Loucy (cell line): ENCODE measurements around the gene SRPRB.

Experiments
- H2AFZ ChIP-seq: fragments of 200-600 bp; sonication (generic); 2 replicates; pipeline ENCODE4 v1.6.0; 2016; ENCODE audit warnings: antibody characterized with exemption, mild to moderate bottlenecking, low read length, moderate library complexity
- H3F3A ChIP-seq: fragments of 200-600 bp; 2 replicates; pipeline ENCODE4 v1.6.0; 2016; ENCODE audit warnings: antibody characterized with exemption, low read depth, mild to moderate bottlenecking
- H3K27me3 ChIP-seq: fragments of 200-600 bp; sonication (generic); 2 replicates; pipeline ENCODE4 v1.6.1; 2014; ENCODE audit warnings: low read length, mild to moderate bottlenecking; ENCODE audit not compliant: insufficient read depth, poor library complexity, severe bottlenecking
- H3K36me3 ChIP-seq: fragments of 200-600 bp; sonication (generic); 2 replicates; pipeline ENCODE4 v1.6.1; 2016; ENCODE audit warnings: low read length; ENCODE audit not compliant: insufficient read depth
- H3K4me1 ChIP-seq: fragments of 200-600 bp; sonication (generic); 2 replicates; pipeline ENCODE4 v1.5.1; 2014; ENCODE audit warnings: low read length, mild to moderate bottlenecking; ENCODE audit not compliant: insufficient read depth, poor library complexity, severe bottlenecking
- H3K4me2 ChIP-seq: fragments of 200-600 bp; sonication (generic); 2 replicates; pipeline ENCODE4 v1.6.0; 2014; ENCODE audit warnings: antibody characterized with exemption, low read length, low read depth, mild to moderate bottlenecking; ENCODE audit not compliant: poor library complexity, severe bottlenecking
- H3K4me3 ChIP-seq: fragments of 200-600 bp; sonication (generic); 2 replicates; pipeline ENCODE4 v1.5.1; 2014; ENCODE audit warnings: low read length, mild to moderate bottlenecking, mixed read lengths; ENCODE audit not compliant: poor library complexity, severe bottlenecking
- H3K79me2 ChIP-seq: fragments of 200-600 bp; sonication (generic); 2 replicates; pipeline ENCODE4 v1.6.1; 2014; ENCODE audit warnings: low read length; ENCODE audit not compliant: insufficient read depth
- H3K9ac ChIP-seq: fragments of 200-600 bp; sonication (generic); 2 replicates; pipeline ENCODE4 v1.6.0; 2014; ENCODE audit warnings: mild to moderate bottlenecking, low read depth, low read length, moderate library complexity; ENCODE audit not compliant: poor library complexity, severe bottlenecking
- H3K9me2 ChIP-seq: fragments of 200-600 bp; sonication (generic); replicated peaks from 2 replicates; pipeline ENCODE4 v1.6.1; 2016; ENCODE audit warnings: low read depth, low read length, mixed read lengths
- H3K9me3 ChIP-seq: fragments of 200-600 bp; sonication (generic); 2 replicates; pipeline ENCODE4 v1.6.1; 2014; ENCODE audit warnings: mild to moderate bottlenecking, antibody characterized with exemption, low read length, low read depth; ENCODE audit not compliant: insufficient read depth
- H4K20me1 ChIP-seq: fragments of 200-600 bp; sonication (generic); 2 replicates; pipeline ENCODE4 v1.6.0; 2014; ENCODE audit warnings: antibody characterized with exemption, low read length, mild to moderate bottlenecking; ENCODE audit not compliant: insufficient read depth, poor library complexity, severe bottlenecking
- EZH2phosphoT487 ChIP-seq: fragments of 200-600 bp; IDR thresholded peaks from 2 replicates; pipeline ENCODE4 v1.6.1; 2018; ENCODE audit warnings: antibody characterized with exemption, mild to moderate bottlenecking, moderate library complexity, borderline replicate concordance
- TF ChIP-seq, protein P1 (sequence below): fragments of 200-600 bp; sonication (generic); conservative IDR thresholded peaks from 2 replicates; pipeline ENCODE4 v1.5.1; 2014; ENCODE audit warnings: mild to moderate bottlenecking, antibody characterized with exemption, low read length

The SRPRB gene

DNA sequence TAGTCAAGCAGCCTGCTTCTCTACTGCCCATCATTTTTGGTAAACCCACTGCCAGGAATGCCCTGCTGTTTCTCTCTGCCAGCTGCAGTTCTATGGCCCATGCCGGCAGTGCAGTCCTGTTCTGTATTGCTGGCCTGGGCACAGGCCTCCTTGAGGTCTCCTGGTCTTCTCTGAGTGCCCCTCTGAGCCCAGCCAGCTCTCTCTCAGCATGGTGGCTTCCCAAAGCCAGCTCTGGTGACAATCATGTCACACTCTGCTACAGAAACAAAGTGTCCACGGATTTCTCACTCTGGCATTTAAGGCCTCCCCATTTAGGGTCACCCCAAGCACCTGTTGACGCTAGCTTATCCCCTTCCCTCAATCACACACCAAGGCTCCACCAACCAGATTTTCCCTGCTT is 24.5 kb downstream of the SRPRB start:
- Histone ChIP-seq H3F3A (no peaks in the 10 kb centered on the region), H3K27me3 (no peaks in the 10 kb centered on the region), H3K9ac (no peak overlapping the region), H3K36me3 (no peaks in the 10 kb centered on the region; the same call in 1 of the 2 replicates), H3K9me2 (no peaks in the 10 kb centered on the region), H3K9me3 (no peaks in the 10 kb centered on the region), H2AFZ (no peak overlapping the region), H3K79me2 (no peaks in the 10 kb centered on the region), H3K4me2 (no peak overlapping the region), H4K20me1 (no peaks in the 10 kb centered on the region), H3K4me3 (no peak overlapping the region), H3K4me1 (no peaks in the 10 kb centered on the region)
- no peak for TF ChIP-seq EZH2phosphoT487
- TF ChIP-seq, protein P1, sequence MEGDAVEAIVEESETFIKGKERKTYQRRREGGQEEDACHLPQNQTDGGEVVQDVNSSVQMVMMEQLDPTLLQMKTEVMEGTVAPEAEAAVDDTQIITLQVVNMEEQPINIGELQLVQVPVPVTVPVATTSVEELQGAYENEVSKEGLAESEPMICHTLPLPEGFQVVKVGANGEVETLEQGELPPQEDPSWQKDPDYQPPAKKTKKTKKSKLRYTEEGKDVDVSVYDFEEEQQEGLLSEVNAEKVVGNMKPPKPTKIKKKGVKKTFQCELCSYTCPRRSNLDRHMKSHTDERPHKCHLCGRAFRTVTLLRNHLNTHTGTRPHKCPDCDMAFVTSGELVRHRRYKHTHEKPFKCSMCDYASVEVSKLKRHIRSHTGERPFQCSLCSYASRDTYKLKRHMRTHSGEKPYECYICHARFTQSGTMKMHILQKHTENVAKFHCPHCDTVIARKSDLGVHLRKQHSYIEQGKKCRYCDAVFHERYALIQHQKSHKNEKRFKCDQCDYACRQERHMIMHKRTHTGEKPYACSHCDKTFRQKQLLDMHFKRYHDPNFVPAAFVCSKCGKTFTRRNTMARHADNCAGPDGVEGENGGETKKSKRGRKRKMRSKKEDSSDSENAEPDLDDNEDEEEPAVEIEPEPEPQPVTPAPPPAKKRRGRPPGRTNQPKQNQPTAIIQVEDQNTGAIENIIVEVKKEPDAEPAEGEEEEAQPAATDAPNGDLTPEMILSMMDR, result no peak

DNA sequence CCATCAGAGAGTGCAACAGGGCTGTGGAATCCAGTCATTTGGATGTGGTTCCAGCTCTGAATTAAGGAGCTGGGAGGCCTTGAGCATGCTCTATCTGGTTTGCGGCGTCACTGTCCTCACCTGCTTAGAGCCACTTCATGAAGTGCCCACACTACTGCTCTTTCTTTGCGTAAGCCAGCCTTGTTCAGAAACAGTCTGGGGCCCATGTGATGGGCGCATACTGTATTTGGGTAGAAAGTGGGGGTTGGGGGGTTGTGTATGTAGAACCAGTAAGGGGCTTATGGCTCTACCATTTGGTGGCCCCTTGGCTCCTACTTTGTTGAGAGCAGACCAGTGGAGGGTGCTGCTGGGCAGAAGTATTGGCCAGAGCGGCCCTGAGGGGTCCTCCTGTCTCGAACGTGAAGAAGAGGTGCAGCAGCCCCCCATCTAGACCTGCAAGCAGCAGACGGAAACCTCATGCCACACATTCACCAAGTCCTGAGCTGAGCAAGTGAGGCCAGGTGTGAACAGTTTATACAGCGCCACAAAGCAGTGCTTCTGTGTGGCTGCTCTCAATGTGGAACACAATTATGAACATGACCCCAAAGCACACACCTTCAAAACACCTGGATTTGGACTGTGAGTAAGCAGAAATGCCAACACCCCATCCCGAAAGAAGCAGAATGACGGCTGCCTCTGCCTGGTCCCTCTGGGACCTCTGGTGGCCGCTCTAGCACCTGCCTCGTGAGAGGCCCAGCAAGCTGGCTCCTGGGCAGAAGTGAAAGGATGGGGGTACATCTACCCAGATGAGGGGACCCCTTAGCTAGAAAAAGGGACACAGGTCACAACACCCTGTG is 26.6 kb downstream of the SRPRB start:
- Histone ChIP-seq H3K9me2 (no peaks in the 10 kb centered on the region), H2AFZ (no peak overlapping the region), H3K9me3 (no peaks in the 10 kb centered on the region), H3K4me2 (no peak overlapping the region), H3F3A (no peaks in the 10 kb centered on the region), H3K36me3 (no peaks in the 10 kb centered on the region), H3K79me2 (no peaks in the 10 kb centered on the region), H3K4me1 (no peaks in the 10 kb centered on the region), H3K9ac (no peak overlapping the region), H3K4me3 (no peak overlapping the region), H4K20me1 (no peaks in the 10 kb centered on the region), H3K27me3 (no peaks in the 10 kb centered on the region)
- TF ChIP-seq, protein P1, result no peak; the same call in 1 of the 2 replicates
- no peak for TF ChIP-seq EZH2phosphoT487

DNA sequence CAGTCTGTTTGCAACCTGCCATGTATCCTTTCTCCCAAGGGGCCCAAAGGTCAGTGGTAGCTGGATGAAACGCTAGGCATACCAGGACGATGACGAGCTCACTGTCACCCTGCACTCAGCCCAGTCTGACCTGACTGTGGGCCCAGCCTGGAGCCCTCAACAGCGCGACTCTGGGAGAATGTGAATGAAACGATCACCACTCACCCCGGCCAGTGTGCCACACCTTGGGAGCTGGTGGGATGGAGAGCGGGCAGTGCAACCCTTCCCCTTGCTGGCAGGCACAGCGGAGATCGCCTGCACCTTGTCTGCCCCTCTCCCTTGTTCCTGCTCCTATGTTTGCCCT is 27.2 kb downstream of the SRPRB start:
- no peaks in the 10 kb centered on the region for H3F3A ChIP-seq
- H3K36me3 ChIP-seq, result no peaks in the 10 kb centered on the region
- no peaks in the 10 kb centered on the region for H3K9me3 ChIP-seq
- H2AFZ ChIP-seq, result no peak overlapping the region
- no peaks in the 10 kb centered on the region for H3K27me3 ChIP-seq
- no peak overlapping the region for H3K4me3 ChIP-seq
- no peak for TF ChIP-seq EZH2phosphoT487
- TF ChIP-seq, protein P1, result no peak
- no peaks in the 10 kb centered on the region for H3K4me1 ChIP-seq
- no peaks in the 10 kb centered on the region for H3K79me2 ChIP-seq
- no peaks in the 10 kb centered on the region for H4K20me1 ChIP-seq
- H3K9me2 ChIP-seq, result no peaks in the 10 kb centered on the region
- no peak overlapping the region for H3K9ac ChIP-seq
- H3K4me2 ChIP-seq, result no peak overlapping the region
